ENCODE measurements around the gene GARIN1A. TPM values are rescaled to one million over a fixed set of nuclear protein-coding genes. Genes with fewer than 3 reads are reported as not detected.
A peak's percentile ranks its signal among the peaks of the same experiment; 100 is the strongest.
"Not testable (repeated sequence)": the region's sequence is repeated elsewhere in the genome, so short reads cannot be mapped to it uniquely, and the experiment has no call there.

The GARIN1A gene
- total RNA-seq, 1 donor from 2014 or later = 0.32 TPM

GRCh38 chr7:128689161-128689935, 17.3 kb downstream of the GARIN1A start:
- H3K36me3 Mint-ChIP-seq (ENCODE audit: low read depth); H3K4me3 Mint-ChIP-seq (ENCODE audit: low read depth); H3K4me1 Mint-ChIP-seq (ENCODE audit: low read depth); intact Hi-C loops (cut with micrococcal nuclease); H3K27me3 Mint-ChIP-seq (ENCODE audit: low read depth); DNase-seq (ENCODE audit: low spot score); H3K27ac Mint-ChIP-seq; H3K9me3 Mint-ChIP-seq: not testable (repeated sequence)

- Mint-ChIP-seq H3K27me3 (ENCODE audit: low read depth) (peaks cover 1% of the 10 kb centered on the region), H3K27ac (no peak overlapping the region), H3K4me1 (ENCODE audit: low read depth) (no peaks in the 10 kb centered on the region), H3K36me3 (ENCODE audit: low read depth) (no peaks in the 10 kb centered on the region), H3K9me3 (no peaks in the 10 kb centered on the region), H3K4me3 (ENCODE audit: low read depth) (no peak overlapping the region)
- no peak for DNase-seq (ENCODE audit: low spot score)
- intact Hi-C loops (cut with micrococcal nuclease) = no loop called here
These were observed 19.1 kb downstream of the GARIN1A start for GRCh38 chr7:128691227-128691626.

GRCh38 chr7:128692623-128693270, 20.7 kb downstream of the GARIN1A start:
- intact Hi-C loops (cut with micrococcal nuclease) = no loop called here
- Mint-ChIP-seq H3K27ac (no peak overlapping the region), H3K9me3 (no peaks in the 10 kb centered on the region), H3K36me3 (ENCODE audit: low read depth) (no peaks in the 10 kb centered on the region), H3K27me3 (ENCODE audit: low read depth) (peaks cover 16% of the 10 kb centered on the region), H3K4me1 (ENCODE audit: low read depth) (peaks cover 3% of the 10 kb centered on the region), H3K4me3 (ENCODE audit: low read depth) (no peak overlapping the region)
- DNase-seq (ENCODE audit: low spot score) = no peak

- no peak for DNase-seq (ENCODE audit: low spot score)
- Mint-ChIP-seq H3K4me3 (ENCODE audit: low read depth) (no peak overlapping the region), H3K27me3 (ENCODE audit: low read depth) (peaks cover 24% of the 10 kb centered on the region), H3K36me3 (ENCODE audit: low read depth) (no peaks in the 10 kb centered on the region), H3K9me3 (no peaks in the 10 kb centered on the region), H3K27ac (no peak overlapping the region), H3K4me1 (ENCODE audit: low read depth) (peaks cover 5% of the 10 kb centered on the region)
- intact Hi-C loops (cut with micrococcal nuclease) = no loop called here
These were observed 21.4 kb downstream of the GARIN1A start for GRCh38 chr7:128693373-128694015.

GRCh38 chr7:128694738-128695137, 22.6 kb downstream of the GARIN1A start:
- Mint-ChIP-seq H3K4me1 (ENCODE audit: low read depth) (peaks cover 5% of the 10 kb centered on the region), H3K36me3 (ENCODE audit: low read depth) (no peaks in the 10 kb centered on the region), H3K27ac (no peak overlapping the region), H3K9me3 (no peaks in the 10 kb centered on the region), H3K4me3 (ENCODE audit: low read depth) (no peak overlapping the region), H3K27me3 (ENCODE audit: low read depth) (peaks cover 31% of the 10 kb centered on the region)
- intact Hi-C loops (cut with micrococcal nuclease) = no loop called here
- DNase-seq (ENCODE audit: low spot score) = no peak

GRCh38 chr7:128697302-128697905, 25.3 kb downstream of the GARIN1A start:
- peaks cover 48% of the 10 kb centered on the region for H3K27me3 Mint-ChIP-seq (ENCODE audit: low read depth)
- H3K27ac Mint-ChIP-seq = peak overlapping the region; percentile 27
- intact Hi-C loops (cut with micrococcal nuclease) = no loop called here
- H3K9me3 Mint-ChIP-seq = no peaks in the 10 kb centered on the region
- peak; percentile 59 for DNase-seq (ENCODE audit: low spot score)
- H3K4me3 Mint-ChIP-seq (ENCODE audit: low read depth) = peak overlapping the region; percentile 79
- H3K4me1 Mint-ChIP-seq (ENCODE audit: low read depth) = peaks cover 7% of the 10 kb centered on the region
- no peaks in the 10 kb centered on the region for H3K36me3 Mint-ChIP-seq (ENCODE audit: low read depth)

GRCh38 chr7:128699196-128699712, 27.2 kb downstream of the GARIN1A start:
- peaks cover 61% of the 10 kb centered on the region for H3K27me3 Mint-ChIP-seq (ENCODE audit: low read depth)
- H3K9me3 Mint-ChIP-seq = no peaks in the 10 kb centered on the region

GRCh38 chr7:128699895-128700294, 27.8 kb downstream of the GARIN1A start:
- peaks cover 61% of the 10 kb centered on the region for H3K27me3 Mint-ChIP-seq (ENCODE audit: low read depth)
- DNase-seq (ENCODE audit: low spot score) = no peak
- intact Hi-C loops (cut with micrococcal nuclease) = no loop called here
- no peak overlapping the region for H3K27ac Mint-ChIP-seq
- H3K4me1 Mint-ChIP-seq (ENCODE audit: low read depth) = peaks cover 7% of the 10 kb centered on the region
- no peak overlapping the region for H3K4me3 Mint-ChIP-seq (ENCODE audit: low read depth)
- no peaks in the 10 kb centered on the region for H3K9me3 Mint-ChIP-seq
- no peaks in the 10 kb centered on the region for H3K36me3 Mint-ChIP-seq (ENCODE audit: low read depth)

More at GRCh38 chr7:128699196-128699712, 27.2 kb downstream of the GARIN1A start:
- Mint-ChIP-seq H3K27ac (no peak overlapping the region), H3K36me3 (ENCODE audit: low read depth) (no peaks in the 10 kb centered on the region), H3K4me1 (ENCODE audit: low read depth) (peaks cover 7% of the 10 kb centered on the region), H3K4me3 (ENCODE audit: low read depth) (no peak overlapping the region)
- intact Hi-C loops (cut with micrococcal nuclease) = no loop called here
- no peak for DNase-seq (ENCODE audit: low spot score)

- Mint-ChIP-seq H3K9me3 (no peaks in the 10 kb centered on the region), H3K27me3 (ENCODE audit: low read depth) (peaks cover 63% of the 10 kb centered on the region), H3K36me3 (ENCODE audit: low read depth) (no peaks in the 10 kb centered on the region), H3K4me1 (ENCODE audit: low read depth) (peaks cover 7% of the 10 kb centered on the region), H3K4me3 (ENCODE audit: low read depth) (no peak overlapping the region), H3K27ac (no peak overlapping the region)
- intact Hi-C loops (cut with micrococcal nuclease) = no loop called here
- DNase-seq (ENCODE audit: low spot score) = no peak
These were observed 29.1 kb downstream of the GARIN1A start for GRCh38 chr7:128701062-128701785.

- DNase-seq (ENCODE audit: low spot score) = no peak
- no peak overlapping the region for H3K27ac Mint-ChIP-seq
- H3K36me3 Mint-ChIP-seq (ENCODE audit: low read depth) = no peaks in the 10 kb centered on the region
- H3K9me3 Mint-ChIP-seq = no peaks in the 10 kb centered on the region
- H3K4me3 Mint-ChIP-seq (ENCODE audit: low read depth) = no peak overlapping the region
- intact Hi-C loops (cut with micrococcal nuclease) = no loop called here
- peaks cover 2% of the 10 kb centered on the region for H3K4me1 Mint-ChIP-seq (ENCODE audit: low read depth)
- peaks cover 45% of the 10 kb centered on the region for H3K27me3 Mint-ChIP-seq (ENCODE audit: low read depth)
These were observed 31.6 kb downstream of the GARIN1A start for GRCh38 chr7:128703609-128704241.

GRCh38 chr7:128705891-128706333, 33.8 kb downstream of the GARIN1A start:
- no peak overlapping the region for H3K4me3 Mint-ChIP-seq (ENCODE audit: low read depth)
- no peaks in the 10 kb centered on the region for H3K4me1 Mint-ChIP-seq (ENCODE audit: low read depth)
- peaks cover 39% of the 10 kb centered on the region for H3K27me3 Mint-ChIP-seq (ENCODE audit: low read depth)
- H3K36me3 Mint-ChIP-seq (ENCODE audit: low read depth) = no peaks in the 10 kb centered on the region
- intact Hi-C loops (cut with micrococcal nuclease) = no loop called here
- H3K27ac Mint-ChIP-seq = no peak overlapping the region
- no peaks in the 10 kb centered on the region for H3K9me3 Mint-ChIP-seq
- no peak for DNase-seq (ENCODE audit: low spot score)

- Mint-ChIP-seq H3K27me3 (ENCODE audit: low read depth) (peaks cover 26% of the 10 kb centered on the region), H3K9me3 (no peaks in the 10 kb centered on the region)
These were observed 35.7 kb downstream of the GARIN1A start for GRCh38 chr7:128707752-128708151.

More at GRCh38 chr7:128707752-128708151, 35.7 kb downstream of the GARIN1A start:
- Mint-ChIP-seq H3K4me3 (ENCODE audit: low read depth) (no peak overlapping the region), H3K36me3 (ENCODE audit: low read depth) (no peaks in the 10 kb centered on the region), H3K27ac (no peak overlapping the region), H3K4me1 (ENCODE audit: low read depth) (no peaks in the 10 kb centered on the region)
- intact Hi-C loops (cut with micrococcal nuclease) = no loop called here
- no peak for DNase-seq (ENCODE audit: low spot score)
